Fibroblast of lung (primary cell): ENCODE results near the gene C11orf97. TPM values are rescaled to one million over a fixed set of nuclear protein-coding genes. Genes with fewer than 3 reads are reported as not detected.

Experiments
- DNase-seq, 2 donors: peaks; one replicate each; pipeline versions ENCODE4 v3.0.0 to v3.0.0-alpha.2; 2010; ENCODE audit warnings: low read depth in 2 of 2
- H2AFZ ChIP-seq: 2 replicates; pipeline ENCODE4 v1.5.1; 2012; ENCODE audit warnings: low read length, control low read depth, inconsistent platforms
- H3K27ac ChIP-seq: 2 replicates; pipeline ENCODE4 v1.5.1; 2011; ENCODE audit warnings: low read length, control low read depth; ENCODE audit not compliant: insufficient read depth
- H3K27me3 ChIP-seq: 2 replicates; pipeline ENCODE4 v1.5.1; 2011; ENCODE audit warnings: mild to moderate bottlenecking, low read length; ENCODE audit not compliant: control insufficient read depth, insufficient read depth
- H3K36me3 ChIP-seq: 2 replicates; pipeline ENCODE4 v1.5.1; 2011; ENCODE audit warnings: low read length; ENCODE audit not compliant: control insufficient read depth, insufficient read depth
- H3K4me1 ChIP-seq: 2 replicates; pipeline ENCODE4 v1.5.1; 2011; ENCODE audit warnings: low read length; ENCODE audit not compliant: control insufficient read depth, insufficient read depth; ENCODE audit errors: extremely low read depth
- H3K4me2 ChIP-seq: 2 replicates; pipeline ENCODE4 v1.5.1; 2011; ENCODE audit warnings: low read length, control low read depth; ENCODE audit not compliant: insufficient read depth; ENCODE audit errors: extremely low read depth
- H3K4me3 ChIP-seq, 4 experiments: fragments of 200-600 bp in 1 of 4; sonication (generic) in 1 of 4; replicated peaks in 1 of 4; 2 replicates each; pipeline ENCODE4 v1.5.1; 2011 to 2016; ENCODE audit warnings: low read length in 4 of 4, low read depth in 3 of 4, mild to moderate bottlenecking in 3 of 4, control low read depth in 2 of 4, inconsistent platforms in 1 of 4, mixed read lengths in 1 of 4; ENCODE audit not compliant: insufficient read depth in 1 of 4; ENCODE audit errors: control extremely low read depth in 1 of 4
- H3K79me2 ChIP-seq: 2 replicates; pipeline ENCODE4 v1.5.1; 2012; ENCODE audit warnings: mild to moderate bottlenecking, low read length, inconsistent platforms; ENCODE audit not compliant: control insufficient read depth, insufficient read depth
- H3K9ac ChIP-seq: 2 replicates; pipeline ENCODE4 v1.5.1; 2011; ENCODE audit warnings: mild to moderate bottlenecking, low read length, control low read depth; ENCODE audit not compliant: insufficient read depth
- H3K9me3 ChIP-seq: 2 replicates; pipeline ENCODE4 v1.5.1; 2012; ENCODE audit warnings: low read depth, low read length; ENCODE audit not compliant: control insufficient read depth, insufficient read depth
- H4K20me1 ChIP-seq: 2 replicates; pipeline ENCODE4 v1.5.1; 2011; ENCODE audit warnings: low read length; ENCODE audit not compliant: control insufficient read depth, insufficient read depth; ENCODE audit errors: extremely low read depth
- CTCF ChIP-seq, 2 donors: IDR thresholded peaks in 1 of 2; conservative IDR thresholded peaks in 1 of 2; 1 replicate in 1 of 2; 2 replicates in 1 of 2; pipeline ENCODE4 v1.5.1; 2011 to 2012; ENCODE audit warnings: low read length in 2 of 2, control low read depth in 1 of 2, inconsistent platforms in 1 of 2, low read depth in 1 of 2, mild to moderate bottlenecking in 1 of 2
- EZH2 ChIP-seq: IDR thresholded peaks from 2 replicates; pipeline ENCODE4 v1.5.1; 2012; ENCODE audit warnings: low read length, control low read depth, mild to moderate bottlenecking; ENCODE audit errors: missing control alignments
- polyA plus RNA-seq, 2 donors: library from polyadenylated mRNA; depleted of rRNA in 1 of 2; stranded (reverse) in 1 of 2; unstranded in 1 of 2; fragments of >200 nt; gene quantifications; 2 replicates each; pipeline ENCODE4 v1.2.1, GENCODE V29; 2011 to 2012; ENCODE audit warnings: missing spikeins in 1 of 2
- total RNA-seq: library from RNA; depleted of rRNA; stranded (reverse); fragments of >200 nt; gene quantifications from 2 replicates; pipeline ENCODE4 v1.2.1, GENCODE V29; 2014

The C11orf97 gene
- total and polyA plus RNA-seq, 2 donors (not counting 1 experiment from before 2014, with no cell fraction given) = not detected

GRCh38 chr11:94533206-94533605 is 20.9 kb downstream of the C11orf97 start:
- no peak for TF ChIP-seq EZH2
- no peak for TF ChIP-seq CTCF (conservative IDR thresholded peaks at IDR 0.05 in 1 of 2, IDR thresholded peaks at IDR 0.05 in 1 of 2; ENCODE audit: low read depth in 1 of 2, low read length in 2 of 2)
- no peaks in the 10 kb centered on the region for H3K36me3 ChIP-seq

GRCh38 chr11:94533696-94534630 is 21.7 kb downstream of the C11orf97 start:
- DNase-seq = peak in 1 of 2 donors; percentile 47
- H2AFZ ChIP-seq = no peak overlapping the region
- H3K36me3 ChIP-seq = no peaks in the 10 kb centered on the region
- H3K4me1 ChIP-seq = no peaks in the 10 kb centered on the region
- no peaks in the 10 kb centered on the region for H3K79me2 ChIP-seq
- H3K9me3 ChIP-seq = no peaks in the 10 kb centered on the region
- no peaks in the 10 kb centered on the region for H3K27me3 ChIP-seq
- TF ChIP-seq EZH2 (no peak), CTCF (conservative IDR thresholded peaks at IDR 0.05 in 1 of 2, IDR thresholded peaks at IDR 0.05 in 1 of 2; ENCODE audit: low read depth in 1 of 2, low read length in 2 of 2) (no peak)
- no peak overlapping the region for H3K4me3 ChIP-seq
- no peak overlapping the region for H3K9ac ChIP-seq
- H3K27ac ChIP-seq = no peak overlapping the region
- no peaks in the 10 kb centered on the region for H4K20me1 ChIP-seq
- no peak overlapping the region for H3K4me2 ChIP-seq

More at GRCh38 chr11:94533206-94533605, 20.9 kb downstream of the C11orf97 start:
- H3K79me2 ChIP-seq = no peaks in the 10 kb centered on the region
- H2AFZ ChIP-seq = no peak overlapping the region
- no peaks in the 10 kb centered on the region for H3K9me3 ChIP-seq
- no peak overlapping the region for H3K4me3 ChIP-seq
- no peak overlapping the region for H3K9ac ChIP-seq
- no peak overlapping the region for H3K4me2 ChIP-seq
- no peaks in the 10 kb centered on the region for H3K4me1 ChIP-seq
- H4K20me1 ChIP-seq = no peaks in the 10 kb centered on the region
- H3K27me3 ChIP-seq = no peaks in the 10 kb centered on the region
- no peak overlapping the region for H3K27ac ChIP-seq
- DNase-seq = no peak

DNA sequence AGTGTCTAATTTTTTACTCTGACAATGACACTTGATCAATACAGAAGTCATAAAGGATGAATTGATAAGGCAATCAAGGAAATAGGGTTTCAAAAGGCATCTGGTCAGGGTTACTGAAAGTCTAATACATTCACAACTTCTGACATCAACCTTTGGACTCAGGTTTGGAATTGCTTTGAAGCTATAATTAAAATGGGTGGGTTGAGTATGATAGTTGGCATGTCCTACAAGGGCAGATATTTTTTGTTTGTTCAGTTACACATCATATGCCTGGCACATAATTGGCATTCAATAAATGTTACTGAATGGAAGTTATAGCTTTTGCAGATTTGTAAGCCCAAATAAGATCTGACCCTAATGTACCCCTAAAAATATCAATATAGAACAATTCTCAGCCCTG is 24.1 kb downstream of the C11orf97 start:
- Histone ChIP-seq H2AFZ (no peak overlapping the region), H3K36me3 (no peaks in the 10 kb centered on the region), H3K9me3 (no peaks in the 10 kb centered on the region), H3K4me2 (no peak overlapping the region), H3K4me1 (no peaks in the 10 kb centered on the region), H3K4me3 (no peak overlapping the region), H3K79me2 (no peaks in the 10 kb centered on the region), H3K27ac (no peak overlapping the region), H3K9ac (no peak overlapping the region), H4K20me1 (no peaks in the 10 kb centered on the region), H3K27me3 (no peaks in the 10 kb centered on the region)
- TF ChIP-seq EZH2 = no peak
- no peak for TF ChIP-seq CTCF (conservative IDR thresholded peaks at IDR 0.05 in 1 of 2, IDR thresholded peaks at IDR 0.05 in 1 of 2; ENCODE audit: low read depth in 1 of 2, low read length in 2 of 2)
- DNase-seq = no peak
